ENCODE results near the gene CAMK4. TPM values are rescaled to one million over a fixed set of nuclear protein-coding genes. Genes with fewer than 3 reads are reported as not detected.

The CAMK4 gene
- total RNA-seq, 1 donor from 2014 or later: 1.2 TPM

GRCh38 chr5:111385051-111385450 is 160.9 kb downstream of the CAMK4 start:
- no peaks in the 10 kb centered on the region for H3K36me3 Mint-ChIP-seq (ENCODE audit: unreplicated experiment)
- TF ChIP-seq CTCF (IDR thresholded peaks at IDR 0.05): no peak

GRCh38 chr5:111385970-111386831 is 162.0 kb downstream of the CAMK4 start:
- TF ChIP-seq CTCF (IDR thresholded peaks at IDR 0.05): no peak
- no peak for DNase-seq (ENCODE audit: extremely low spot score, unreplicated experiment)
- H3K4me3 Mint-ChIP-seq (ENCODE audit: unreplicated experiment): no peak overlapping the region
- no peaks in the 10 kb centered on the region for H3K9me3 Mint-ChIP-seq (ENCODE audit: unreplicated experiment)
- H3K4me1 Mint-ChIP-seq (ENCODE audit: unreplicated experiment): no peaks in the 10 kb centered on the region
- H3K27ac Mint-ChIP-seq (ENCODE audit: unreplicated experiment): no peak overlapping the region
- H3K36me3 Mint-ChIP-seq (ENCODE audit: unreplicated experiment): no peaks in the 10 kb centered on the region
- H3K27me3 Mint-ChIP-seq (ENCODE audit: unreplicated experiment): peaks cover 2% of the 10 kb centered on the region

More at GRCh38 chr5:111385051-111385450, 160.9 kb downstream of the CAMK4 start:
- Mint-ChIP-seq H3K4me3 (ENCODE audit: unreplicated experiment) (no peak overlapping the region), H3K4me1 (ENCODE audit: unreplicated experiment) (no peaks in the 10 kb centered on the region), H3K27ac (ENCODE audit: unreplicated experiment) (no peak overlapping the region), H3K9me3 (ENCODE audit: unreplicated experiment) (no peaks in the 10 kb centered on the region), H3K27me3 (ENCODE audit: unreplicated experiment) (no peaks in the 10 kb centered on the region)
- no peak for DNase-seq (ENCODE audit: extremely low spot score, unreplicated experiment)

GRCh38 chr5:111386832-111387162 is 162.6 kb downstream of the CAMK4 start:
- DNase-seq (ENCODE audit: extremely low spot score, unreplicated experiment): no peak
- H3K4me1 Mint-ChIP-seq (ENCODE audit: unreplicated experiment): no peaks in the 10 kb centered on the region
- H3K27me3 Mint-ChIP-seq (ENCODE audit: unreplicated experiment): peaks cover 5% of the 10 kb centered on the region
- TF ChIP-seq CTCF (IDR thresholded peaks at IDR 0.05): no peak
- H3K27ac Mint-ChIP-seq (ENCODE audit: unreplicated experiment): no peak overlapping the region
- no peak overlapping the region for H3K4me3 Mint-ChIP-seq (ENCODE audit: unreplicated experiment)
- H3K36me3 Mint-ChIP-seq (ENCODE audit: unreplicated experiment): no peaks in the 10 kb centered on the region
- H3K9me3 Mint-ChIP-seq (ENCODE audit: unreplicated experiment): no peaks in the 10 kb centered on the region

DNA sequence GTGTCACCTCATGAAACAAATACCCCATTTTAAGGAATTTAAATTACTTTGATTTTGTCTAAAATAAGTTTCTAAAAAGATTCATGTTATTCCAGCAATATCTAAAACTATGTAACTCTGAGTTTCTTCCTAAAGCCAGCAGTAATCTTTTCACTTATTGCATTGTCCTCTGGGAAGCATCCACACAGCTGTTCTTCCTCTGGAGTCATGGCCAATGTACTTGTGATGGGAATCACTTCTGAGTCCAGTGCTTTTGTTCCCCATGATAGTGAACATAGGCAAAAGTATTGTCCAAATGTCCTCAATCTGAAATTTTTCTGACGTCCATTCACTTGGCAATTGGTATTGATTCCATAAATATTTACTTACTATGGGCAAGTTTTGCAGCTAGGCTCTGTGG is 163.2 kb downstream of the CAMK4 start:
- Mint-ChIP-seq H3K36me3 (ENCODE audit: unreplicated experiment) (no peaks in the 10 kb centered on the region), H3K27me3 (ENCODE audit: unreplicated experiment) (peaks cover 8% of the 10 kb centered on the region), H3K27ac (ENCODE audit: unreplicated experiment) (no peak overlapping the region), H3K4me1 (ENCODE audit: unreplicated experiment) (no peaks in the 10 kb centered on the region), H3K4me3 (ENCODE audit: unreplicated experiment) (no peak overlapping the region), H3K9me3 (ENCODE audit: unreplicated experiment) (no peaks in the 10 kb centered on the region)
- DNase-seq (ENCODE audit: extremely low spot score, unreplicated experiment): no peak
- no peak for TF ChIP-seq CTCF (IDR thresholded peaks at IDR 0.05)

DNA sequence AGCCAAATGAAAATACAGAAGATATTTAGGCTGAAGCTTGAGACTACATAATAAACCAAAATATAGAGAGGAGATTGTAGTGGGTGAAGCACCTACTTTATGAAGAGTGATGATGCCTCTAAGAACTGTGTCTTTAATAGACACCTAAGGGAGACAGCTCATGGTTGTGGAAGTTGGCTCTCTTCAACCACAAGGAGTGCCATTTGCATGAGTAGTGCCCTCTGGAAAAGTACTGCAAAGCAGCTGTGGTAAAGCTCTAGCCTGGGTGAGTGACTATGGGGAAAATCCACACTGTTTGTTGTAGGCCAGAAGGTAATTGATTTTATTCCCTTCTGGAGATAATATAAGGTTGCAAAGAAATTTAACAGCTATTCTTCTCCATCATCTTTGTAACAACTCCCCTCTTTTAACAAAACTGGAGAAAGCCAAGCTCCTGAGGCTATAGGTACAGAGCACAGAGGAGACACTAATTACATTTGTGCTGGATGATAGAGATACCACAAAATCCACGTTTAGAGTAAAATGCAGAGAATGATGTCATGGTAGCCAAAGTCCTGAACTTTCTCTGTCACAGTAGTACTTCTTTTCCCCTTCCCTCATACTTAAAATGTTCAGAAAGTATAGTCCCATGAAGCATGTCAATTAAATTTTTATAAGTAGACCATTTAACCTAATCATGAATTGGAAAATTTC is 165.4 kb downstream of the CAMK4 start:
- no peak for DNase-seq (ENCODE audit: extremely low spot score, unreplicated experiment)
- Mint-ChIP-seq H3K36me3 (ENCODE audit: unreplicated experiment) (no peaks in the 10 kb centered on the region), H3K4me3 (ENCODE audit: unreplicated experiment) (no peak overlapping the region), H3K27ac (ENCODE audit: unreplicated experiment) (no peak overlapping the region), H3K4me1 (ENCODE audit: unreplicated experiment) (no peaks in the 10 kb centered on the region), H3K9me3 (ENCODE audit: unreplicated experiment) (no peaks in the 10 kb centered on the region), H3K27me3 (ENCODE audit: unreplicated experiment) (peaks cover 8% of the 10 kb centered on the region)
- no peak for TF ChIP-seq CTCF (IDR thresholded peaks at IDR 0.05)

Data from osteocyte (in vitro differentiated cells).